PFSK-1 (cell line): ENCODE measurements around the gene P2RY11.

Experiments
- FOXP2 ChIP-seq: optimal IDR thresholded peaks from 2 replicates; pipeline ENCODE3; 2011; ENCODE audit warnings: borderline replicate concordance, control low read depth, inconsistent platforms; ENCODE audit not compliant: insufficient read depth; ENCODE audit errors: extremely low read length, extremely low read depth
- POLR2AphosphoS5 ChIP-seq: IDR thresholded peaks from 2 replicates; pipeline ENCODE4 v1.6.1; 2012; ENCODE audit warnings: low read depth, mild to moderate bottlenecking, control low read depth, low read length, moderate library complexity
- REST ChIP-seq, 2 experiments: IDR thresholded peaks; 2 replicates each; pipeline versions ENCODE4 v1.6.1 to v1.8.0; 2011 to 2012; ENCODE audit warnings: low read depth in 2 of 2, low read length in 2 of 2, control low read depth in 1 of 2, inconsistent platforms in 1 of 2, mild to moderate bottlenecking in 1 of 2, moderate library complexity in 1 of 2; ENCODE audit not compliant: insufficient read depth in 1 of 2
- SIN3A ChIP-seq: IDR thresholded peaks from 2 replicates; pipeline ENCODE4 v1.6.1; 2012; ENCODE audit warnings: mild to moderate bottlenecking, low read length, moderate library complexity, borderline replicate concordance; ENCODE audit not compliant: insufficient read depth
- TAF1 ChIP-seq: IDR thresholded peaks from 2 replicates; pipeline ENCODE4 v1.6.1; 2012; ENCODE audit warnings: low read length, control low read depth, borderline replicate concordance; ENCODE audit not compliant: insufficient read depth

P2RY11 gene

GRCh38 chr19:10095622-10095947 is 15.9 kb upstream of the P2RY11 start:
- TF ChIP-seq FOXP2 (no peak), TAF1 (no peak), POLR2AphosphoS5 (no peak), SIN3A (no peak), REST (IDR thresholded peaks at IDR 0.05; ENCODE audit: insufficient read depth in 1 of 2, low read depth in 2 of 2, low read length in 2 of 2) (no peak)

- TF ChIP-seq TAF1 (no peak), REST (IDR thresholded peaks at IDR 0.05; ENCODE audit: insufficient read depth in 1 of 2, low read depth in 2 of 2, low read length in 2 of 2) (no peak), SIN3A (no peak), POLR2AphosphoS5 (peak; percentile 53; the same call in 1 of the 2 replicates)
Measured at GRCh38 chr19:10095948-10096614, 15.4 kb upstream of the P2RY11 start.

GRCh38 chr19:10096615-10096963 is 14.9 kb upstream of the P2RY11 start:
- TF ChIP-seq SIN3A (no peak), TAF1 (no peak), POLR2AphosphoS5 (no peak), FOXP2 (no peak), REST (IDR thresholded peaks at IDR 0.05; ENCODE audit: insufficient read depth in 1 of 2, low read depth in 2 of 2, low read length in 2 of 2) (no peak)

GRCh38 chr19:10100163-10100785 is 11.2 kb upstream of the P2RY11 start:
- TF ChIP-seq FOXP2 (no peak), POLR2AphosphoS5 (no peak)

- TF ChIP-seq SIN3A (no peak), REST (IDR thresholded peaks at IDR 0.05; ENCODE audit: insufficient read depth in 1 of 2, low read depth in 2 of 2, low read length in 2 of 2) (no peak), POLR2AphosphoS5 (no peak), TAF1 (no peak), FOXP2 (no peak)
Measured at GRCh38 chr19:10102787-10103236, 8.7 kb upstream of the P2RY11 start.
